ENCODE results near the gene CTNNA2. TPM values are rescaled to one million over a fixed set of nuclear protein-coding genes. Genes with fewer than 3 reads are reported as not detected.

CTNNA2 gene
- total RNA-seq, 1 experiment from 2014 or later = 5.5 TPM

DNA sequence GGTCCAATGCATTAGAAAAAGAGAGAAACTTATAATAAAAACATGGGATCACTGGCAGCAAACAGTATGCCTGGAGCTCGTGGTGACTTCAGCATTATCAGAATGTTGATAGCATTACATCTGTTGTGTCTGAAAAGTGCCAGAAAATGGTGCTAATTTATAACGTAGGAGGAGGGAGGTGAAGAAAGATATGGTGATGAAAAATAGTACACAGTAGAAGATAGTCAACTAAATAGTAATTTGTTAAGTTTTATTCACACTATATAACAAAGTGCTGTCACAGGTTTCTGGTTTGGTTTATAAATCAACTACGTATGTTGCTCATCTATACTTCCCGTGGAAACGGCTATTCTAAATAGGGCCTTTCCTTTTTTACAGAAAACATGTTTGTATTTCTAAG, 674.3 kb downstream of the CTNNA2 start:
- Histone ChIP-seq H3K9me3 (ENCODE audit: control insufficient read depth, low read depth, low read length) (no peaks in the 10 kb centered on the region), H4K8ac (replicated peaks; ENCODE audit: insufficient read length, low read depth, low read length) (no peak overlapping the region), H2BK15ac (ENCODE audit: low read depth, low read length) (no peak overlapping the region), H4K5ac (ENCODE audit: insufficient read length, low read depth, low read length) (no peak overlapping the region), H3K79me2 (ENCODE audit: insufficient read depth, low read length) (no peaks in the 10 kb centered on the region), H3K79me1 (ENCODE audit: insufficient read depth, low read depth, low read length, poor library complexity, severe bottlenecking) (no peaks in the 10 kb centered on the region), H2AFZ (ENCODE audit: low read length) (no peak overlapping the region), H3K23ac (ENCODE audit: insufficient read length, low read depth, low read length) (no peak overlapping the region), H2BK20ac (ENCODE audit: low read depth, low read length, poor library complexity, severe bottlenecking) (no peak overlapping the region), H3K27ac (ENCODE audit: insufficient read length, low read depth, low read length) (no peak overlapping the region), H3K9ac (ENCODE audit: extremely low read depth, insufficient read length, low read length) (no peak overlapping the region), H3K14ac (ENCODE audit: insufficient read depth, low read length) (no peak overlapping the region), H3K4ac (ENCODE audit: low read depth, low read length) (no peak overlapping the region), H3T11ph (ENCODE audit: low read length) (no peak overlapping the region), H3K4me2 (ENCODE audit: insufficient read depth, insufficient read length, low read length) (no peak overlapping the region), H4K91ac (ENCODE audit: insufficient read length, low read depth, low read length) (no peak overlapping the region), H3K27me3 (ENCODE audit: insufficient read depth, low read length) (no peaks in the 10 kb centered on the region), H3K18ac (ENCODE audit: insufficient read length, low read depth, low read length) (no peak overlapping the region), H2BK5ac (ENCODE audit: insufficient read length, low read length) (no peak overlapping the region), H4K20me1 (ENCODE audit: control insufficient read depth, insufficient read depth, insufficient read length) (no peaks in the 10 kb centered on the region), H3K23me2 (ENCODE audit: insufficient read length, low read depth, low read length, poor library complexity, severe bottlenecking) (no peaks in the 10 kb centered on the region), H2BK120ac (ENCODE audit: low read depth, low read length, poor library complexity, severe bottlenecking) (no peak overlapping the region), H3K56ac (ENCODE audit: insufficient read length, low read depth, low read length) (no peak overlapping the region), H2AK5ac (ENCODE audit: insufficient read length, low read length) (no peak overlapping the region), H3K4me1 (ENCODE audit: insufficient read depth, low read length) (peaks cover 7% of the 10 kb centered on the region; the same call in 1 of the 2 replicates), H2BK12ac (ENCODE audit: insufficient read length, low read depth, low read length) (no peak overlapping the region)
- no peak overlapping the region for H3K27ac Mint-ChIP-seq
- no peaks in the 10 kb centered on the region for H3K36me3 Mint-ChIP-seq (ENCODE audit: insufficient read depth in 1 of 3, low read depth in 3 of 3)
- no CpG with 5 or more reads among the region's 5 CpGs for WGBS (ENCODE audit: extremely low coverage, insufficient read length, low lambda C conversion rate)
- H3K27me3 Mint-ChIP-seq (ENCODE audit: low read depth) = no peaks in the 10 kb centered on the region
- no peaks in the 10 kb centered on the region; a peak in 1 of 5 replicates for H3K9me3 Mint-ChIP-seq
- TF ChIP-seq, protein P1, sequence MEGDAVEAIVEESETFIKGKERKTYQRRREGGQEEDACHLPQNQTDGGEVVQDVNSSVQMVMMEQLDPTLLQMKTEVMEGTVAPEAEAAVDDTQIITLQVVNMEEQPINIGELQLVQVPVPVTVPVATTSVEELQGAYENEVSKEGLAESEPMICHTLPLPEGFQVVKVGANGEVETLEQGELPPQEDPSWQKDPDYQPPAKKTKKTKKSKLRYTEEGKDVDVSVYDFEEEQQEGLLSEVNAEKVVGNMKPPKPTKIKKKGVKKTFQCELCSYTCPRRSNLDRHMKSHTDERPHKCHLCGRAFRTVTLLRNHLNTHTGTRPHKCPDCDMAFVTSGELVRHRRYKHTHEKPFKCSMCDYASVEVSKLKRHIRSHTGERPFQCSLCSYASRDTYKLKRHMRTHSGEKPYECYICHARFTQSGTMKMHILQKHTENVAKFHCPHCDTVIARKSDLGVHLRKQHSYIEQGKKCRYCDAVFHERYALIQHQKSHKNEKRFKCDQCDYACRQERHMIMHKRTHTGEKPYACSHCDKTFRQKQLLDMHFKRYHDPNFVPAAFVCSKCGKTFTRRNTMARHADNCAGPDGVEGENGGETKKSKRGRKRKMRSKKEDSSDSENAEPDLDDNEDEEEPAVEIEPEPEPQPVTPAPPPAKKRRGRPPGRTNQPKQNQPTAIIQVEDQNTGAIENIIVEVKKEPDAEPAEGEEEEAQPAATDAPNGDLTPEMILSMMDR (conservative IDR thresholded peaks at IDR 0.05) = no peak
- no peak for DNase-seq
- H3K4me1 Mint-ChIP-seq = peaks cover 7 to 11% of the 10 kb centered on the region in 2 experiments
- H3K4me3 Mint-ChIP-seq = no peak overlapping the region

All from H9 (cell line).